Measurements from ENCODE around the gene ROPN1. TPM values are rescaled to one million over a fixed set of nuclear protein-coding genes. Genes with fewer than 3 reads are reported as not detected.

The ROPN1 gene
- total and polyA plus RNA-seq, 2 of the 13 experiments (the other 11 are each of a cell fraction or from before 2014, with no cell fraction given), result not detected

DNA sequence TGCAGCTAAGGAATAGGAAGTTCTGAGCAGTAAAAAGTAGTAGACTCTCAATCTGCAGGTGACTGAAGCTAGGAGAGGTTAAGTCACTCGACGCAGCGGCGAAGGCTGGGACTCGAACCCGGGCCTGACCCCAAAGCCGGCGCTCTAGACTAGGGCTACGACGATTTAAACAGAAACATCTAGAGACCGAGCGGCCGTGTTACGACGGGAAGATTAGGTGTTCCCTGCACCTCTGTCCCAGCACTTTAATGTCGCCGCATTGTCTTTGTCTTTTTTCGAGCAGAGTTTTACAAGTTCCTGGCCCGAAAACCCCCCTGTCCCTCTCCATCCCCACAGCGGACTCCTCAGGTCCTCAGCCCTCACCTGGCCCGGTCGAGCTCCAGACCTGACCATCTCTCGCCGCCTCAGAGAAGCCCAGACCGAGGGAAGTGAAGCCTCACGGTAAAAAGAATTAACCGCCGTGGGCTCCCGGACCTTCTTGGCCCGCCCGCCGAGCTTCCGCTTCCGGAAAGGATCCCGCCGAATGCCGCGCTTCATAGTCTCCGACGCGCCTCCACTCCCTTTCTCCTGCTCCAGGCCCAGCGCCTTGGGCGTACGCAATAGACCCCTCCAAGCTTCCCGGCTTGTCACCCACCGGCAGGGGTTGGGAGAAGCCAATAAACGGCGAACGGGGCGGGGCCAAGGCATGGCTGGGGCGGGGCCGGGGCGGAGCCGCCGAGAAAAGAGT lies 31.0 kb downstream of the ROPN1 start, which contains the start of gene CCDC14 (continued):
- TF ChIP-seq ATF7-NPFF (CRISPR knock-in tag; IDR thresholded peaks at IDR 0.05; ENCODE audit: low read depth), result peak; percentile 79; the same call in 1 of the 2 replicates
- 0 out of 2 replicates have a peak, but pooled peaks have one; percentile 51 for TF ChIP-seq DMAP1 (CRISPR knock-in tag; IDR thresholded peaks at IDR 0.05)
- peak; percentile 45; the same call in 1 of the 2 replicates for TF ChIP-seq ZNF598 (CRISPR knock-in tag; IDR thresholded peaks at IDR 0.05; ENCODE audit: borderline replicate concordance)
- no peak for TF ChIP-seq CCAR2 (optimal IDR thresholded peaks at IDR 0.05; ENCODE audit: low read depth, low read length)
- TF ChIP-seq, protein P1, sequence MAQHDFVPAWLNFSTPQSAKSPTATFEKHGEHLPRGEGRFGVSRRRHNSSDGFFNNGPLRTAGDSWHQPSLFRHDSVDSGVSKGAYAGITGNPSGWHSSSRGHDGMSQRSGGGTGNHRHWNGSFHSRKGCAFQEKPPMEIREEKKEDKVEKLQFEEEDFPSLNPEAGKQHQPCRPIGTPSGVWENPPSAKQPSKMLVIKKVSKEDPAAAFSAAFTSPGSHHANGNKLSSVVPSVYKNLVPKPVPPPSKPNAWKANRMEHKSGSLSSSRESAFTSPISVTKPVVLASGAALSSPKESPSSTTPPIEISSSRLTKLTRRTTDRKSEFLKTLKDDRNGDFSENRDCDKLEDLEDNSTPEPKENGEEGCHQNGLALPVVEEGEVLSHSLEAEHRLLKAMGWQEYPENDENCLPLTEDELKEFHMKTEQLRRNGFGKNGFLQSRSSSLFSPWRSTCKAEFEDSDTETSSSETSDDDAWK (CRISPR knock-in tag; IDR thresholded peaks at IDR 0.05), result no peak
- TF ChIP-seq, protein P2, sequence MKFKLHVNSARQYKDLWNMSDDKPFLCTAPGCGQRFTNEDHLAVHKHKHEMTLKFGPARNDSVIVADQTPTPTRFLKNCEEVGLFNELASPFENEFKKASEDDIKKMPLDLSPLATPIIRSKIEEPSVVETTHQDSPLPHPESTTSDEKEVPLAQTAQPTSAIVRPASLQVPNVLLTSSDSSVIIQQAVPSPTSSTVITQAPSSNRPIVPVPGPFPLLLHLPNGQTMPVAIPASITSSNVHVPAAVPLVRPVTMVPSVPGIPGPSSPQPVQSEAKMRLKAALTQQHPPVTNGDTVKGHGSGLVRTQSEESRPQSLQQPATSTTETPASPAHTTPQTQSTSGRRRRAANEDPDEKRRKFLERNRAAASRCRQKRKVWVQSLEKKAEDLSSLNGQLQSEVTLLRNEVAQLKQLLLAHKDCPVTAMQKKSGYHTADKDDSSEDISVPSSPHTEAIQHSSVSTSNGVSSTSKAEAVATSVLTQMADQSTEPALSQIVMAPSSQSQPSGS (CRISPR knock-in tag; IDR thresholded peaks at IDR 0.05), result 0 out of 2 replicates have a peak, but pooled peaks have one; percentile 28
- peak; percentile 78 for TF ChIP-seq BORCS8-MEF2B (CRISPR knock-in tag; IDR thresholded peaks at IDR 0.05)
- peak; percentile 86 for TF ChIP-seq PHF21A (CRISPR knock-in tag; IDR thresholded peaks at IDR 0.05)
- peak; percentile 49; the same call in 1 of the 2 replicates for TF ChIP-seq NFKB2 (CRISPR knock-in tag; IDR thresholded peaks at IDR 0.05; ENCODE audit: borderline replicate concordance)
- peak; percentile 73 for TF ChIP-seq YEATS2 (CRISPR knock-in tag; IDR thresholded peaks at IDR 0.05; ENCODE audit: borderline replicate concordance)
- TF ChIP-seq, protein P3, sequence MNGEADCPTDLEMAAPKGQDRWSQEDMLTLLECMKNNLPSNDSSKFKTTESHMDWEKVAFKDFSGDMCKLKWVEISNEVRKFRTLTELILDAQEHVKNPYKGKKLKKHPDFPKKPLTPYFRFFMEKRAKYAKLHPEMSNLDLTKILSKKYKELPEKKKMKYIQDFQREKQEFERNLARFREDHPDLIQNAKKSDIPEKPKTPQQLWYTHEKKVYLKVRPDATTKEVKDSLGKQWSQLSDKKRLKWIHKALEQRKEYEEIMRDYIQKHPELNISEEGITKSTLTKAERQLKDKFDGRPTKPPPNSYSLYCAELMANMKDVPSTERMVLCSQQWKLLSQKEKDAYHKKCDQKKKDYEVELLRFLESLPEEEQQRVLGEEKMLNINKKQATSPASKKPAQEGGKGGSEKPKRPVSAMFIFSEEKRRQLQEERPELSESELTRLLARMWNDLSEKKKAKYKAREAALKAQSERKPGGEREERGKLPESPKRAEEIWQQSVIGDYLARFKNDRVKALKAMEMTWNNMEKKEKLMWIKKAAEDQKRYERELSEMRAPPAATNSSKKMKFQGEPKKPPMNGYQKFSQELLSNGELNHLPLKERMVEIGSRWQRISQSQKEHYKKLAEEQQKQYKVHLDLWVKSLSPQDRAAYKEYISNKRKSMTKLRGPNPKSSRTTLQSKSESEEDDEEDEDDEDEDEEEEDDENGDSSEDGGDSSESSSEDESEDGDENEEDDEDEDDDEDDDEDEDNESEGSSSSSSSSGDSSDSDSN (CRISPR knock-in tag; IDR thresholded peaks at IDR 0.05), result peak; percentile 88
- TF ChIP-seq ZNF740 (CRISPR knock-in tag; IDR thresholded peaks at IDR 0.05), result 0 out of 2 replicates have a peak, but pooled peaks have one; percentile 55
- no peak for TF ChIP-seq KLF9 (CRISPR knock-in tag; IDR thresholded peaks at IDR 0.05; ENCODE audit: low read depth)
- TF ChIP-seq ZNF276 (CRISPR knock-in tag; IDR thresholded peaks at IDR 0.05; ENCODE audit: low read depth), result no peak
- 0 out of 2 replicates have a peak, but pooled peaks have one; percentile 27 for TF ChIP-seq ZNF639 (CRISPR knock-in tag; conservative IDR thresholded peaks at IDR 0.05)
- 0 out of 2 replicates have a peak, but pooled peaks have one; percentile 48 for TF ChIP-seq REL (CRISPR knock-in tag; conservative IDR thresholded peaks at IDR 0.05)
- TF ChIP-seq REPIN1 (CRISPR knock-in tag; IDR thresholded peaks at IDR 0.05; ENCODE audit: borderline replicate concordance, low read depth), result peak; percentile 66; the same call in 1 of the 2 replicates
- peak; percentile 37; the same call in 1 of the 2 replicates for TF ChIP-seq THRA (CRISPR knock-in tag; IDR thresholded peaks at IDR 0.05; ENCODE audit: borderline replicate concordance)

All from HepG2 (cell line).